ENCODE data around the gene APBA1.

GRCh38 chr9:69515810-69516209 lies 156.4 kb downstream of the APBA1 start:
- TF ChIP-seq POLR2AphosphoS5 (IDR thresholded peaks at IDR 0.05; ENCODE audit: low read depth, low read length), result no peak
- no peak for TF ChIP-seq TAF1 (IDR thresholded peaks at IDR 0.05; ENCODE audit: low read depth, low read length)
- no peak for TF ChIP-seq POLR2A (IDR thresholded peaks at IDR 0.05; ENCODE audit: low read depth, low read length)
- TF ChIP-seq PAX5 (IDR thresholded peaks at IDR 0.05; ENCODE audit: insufficient read depth, low read length, severe bottlenecking), result no peak
- no peak for TF ChIP-seq SPI1 (IDR thresholded peaks at IDR 0.05; ENCODE audit: low read depth, low read length)
- no peak for TF ChIP-seq POU2F2 (IDR thresholded peaks at IDR 0.05; ENCODE audit: low read depth, low read length)
